ENCODE results near the gene FMN1.

The FMN1 gene

DNA sequence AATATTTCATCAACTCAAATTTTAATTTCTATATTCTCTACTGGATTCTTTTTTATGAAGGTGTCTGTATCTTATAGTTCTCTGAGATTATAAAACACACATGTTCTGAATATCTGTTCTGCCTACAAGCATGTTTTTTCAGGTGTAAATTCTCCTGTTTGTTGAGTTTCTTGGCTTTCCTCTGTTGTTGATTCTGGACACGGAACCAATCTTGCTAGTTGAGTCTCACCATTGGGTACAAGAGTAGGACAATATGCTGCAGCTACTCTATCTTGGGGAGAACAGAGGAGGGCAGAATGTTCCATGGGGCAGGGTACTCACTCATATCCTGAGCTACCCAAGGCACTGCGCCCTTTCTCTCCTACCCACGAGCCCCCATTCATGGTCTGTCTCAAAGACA lies 371.8 kb downstream of the FMN1 start:
- DNase-seq: no peak

DNA sequence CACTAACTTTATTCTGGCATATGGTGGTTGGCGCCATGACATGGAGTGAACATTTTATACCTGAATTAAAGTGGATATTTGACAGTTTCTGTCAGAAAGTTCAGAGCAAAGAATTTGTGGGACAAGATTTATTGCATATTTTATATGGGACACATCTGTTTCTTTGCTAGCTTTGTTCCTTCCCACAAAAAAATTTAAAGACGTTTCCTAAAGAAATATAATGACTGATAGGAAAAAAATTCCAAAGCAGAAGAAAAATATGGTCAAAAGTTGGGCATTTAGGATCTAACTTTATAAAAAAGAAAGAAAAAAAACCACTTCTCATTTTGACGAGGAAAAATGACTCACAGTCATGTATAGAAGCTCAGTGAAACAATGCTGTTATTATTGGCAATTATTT lies 375.1 kb downstream of the FMN1 start:
- DNase-seq: peak; percentile 88

DNA sequence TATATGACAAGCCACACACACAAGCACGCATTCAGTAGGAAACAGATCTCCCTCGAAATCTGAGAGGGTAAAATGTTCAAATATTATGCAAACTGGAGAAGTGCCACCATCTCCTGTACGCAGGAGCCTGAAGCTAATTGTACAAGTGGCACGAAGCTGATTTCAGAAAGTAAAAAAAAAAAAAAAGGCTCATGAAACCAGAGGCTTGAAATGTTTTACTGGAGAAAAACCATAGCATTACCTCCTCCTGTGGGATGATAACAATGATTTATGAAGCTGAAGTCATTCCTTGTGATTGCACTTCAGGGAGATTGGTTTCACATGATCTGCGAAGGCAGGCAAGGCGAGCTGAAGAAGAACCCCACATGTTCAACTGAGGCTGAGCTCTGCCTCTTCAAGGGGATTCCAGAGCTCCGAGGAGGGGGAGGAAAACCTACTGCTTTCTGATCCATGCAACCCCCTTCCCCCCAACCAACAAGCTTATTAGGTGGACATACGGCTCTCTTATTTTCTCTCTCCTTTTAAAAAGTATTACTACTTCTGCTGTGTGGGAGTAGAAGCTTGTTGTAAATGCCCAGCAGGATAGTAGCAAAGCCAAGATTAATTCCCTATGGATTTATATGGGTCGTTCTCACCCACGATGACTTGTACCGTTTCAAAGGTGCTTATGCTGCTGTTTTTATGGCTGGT lies 375.6 kb downstream of the FMN1 start:
- DNase-seq: peak; percentile 98

DNA sequence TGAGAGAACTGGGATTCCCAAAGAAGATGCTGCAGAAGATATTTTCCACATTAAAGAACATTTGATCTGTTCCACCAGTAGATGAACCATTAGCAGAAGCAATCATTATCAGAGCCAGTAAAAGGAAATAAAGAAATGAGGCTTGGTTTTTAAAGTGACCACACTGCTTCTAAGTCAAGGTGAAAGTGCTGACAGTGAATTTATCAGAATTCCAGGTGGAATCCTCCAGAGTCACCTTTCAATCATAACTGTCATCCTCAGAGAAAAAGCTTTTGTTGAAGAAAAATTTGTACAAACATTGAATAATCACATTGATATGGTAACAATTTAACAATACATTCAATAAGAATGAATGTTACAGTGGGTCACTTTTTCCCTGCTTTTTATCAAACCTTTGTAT lies 376.9 kb downstream of the FMN1 start:
- no peak for DNase-seq

DNA sequence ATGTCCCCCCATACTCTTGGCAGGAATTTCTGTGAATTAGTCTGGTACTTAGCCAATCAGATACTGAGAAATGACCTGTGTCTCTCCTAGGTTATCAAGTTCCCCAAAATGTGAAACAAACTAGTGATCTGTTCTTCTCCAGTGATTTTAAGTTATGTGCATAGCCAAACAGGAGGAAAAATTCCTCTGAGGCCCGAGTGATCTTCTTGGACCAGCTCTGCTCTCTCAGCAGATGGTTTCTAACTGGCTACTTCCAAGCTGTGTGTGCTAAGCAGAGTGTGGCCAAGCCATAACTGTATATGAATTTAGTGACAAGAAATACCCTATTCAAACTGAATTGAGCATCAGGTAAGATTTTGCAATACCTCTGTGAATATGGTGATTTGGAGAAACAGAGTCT lies 387.2 kb downstream of the FMN1 start:
- no peak for DNase-seq

DNA sequence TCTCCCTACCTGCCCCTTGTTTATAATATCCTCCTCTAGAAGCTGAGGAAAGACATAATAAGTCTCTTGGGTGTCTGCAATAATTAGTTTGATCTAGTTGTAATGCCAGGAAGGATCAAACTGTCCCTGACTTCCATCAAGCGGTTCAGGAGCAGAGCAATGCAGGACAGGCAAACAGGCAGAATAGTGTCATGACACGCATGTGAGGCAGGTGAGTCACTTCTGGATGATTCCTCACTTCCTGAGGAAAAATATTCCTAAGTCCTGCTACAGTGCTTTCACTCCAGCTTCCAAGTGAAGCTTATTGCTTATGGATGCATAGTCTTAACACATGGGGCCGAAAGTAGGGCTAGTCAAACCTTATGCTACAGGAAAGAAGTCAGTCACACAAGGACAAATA lies 390.9 kb downstream of the FMN1 start:
- no peak for DNase-seq

DNA sequence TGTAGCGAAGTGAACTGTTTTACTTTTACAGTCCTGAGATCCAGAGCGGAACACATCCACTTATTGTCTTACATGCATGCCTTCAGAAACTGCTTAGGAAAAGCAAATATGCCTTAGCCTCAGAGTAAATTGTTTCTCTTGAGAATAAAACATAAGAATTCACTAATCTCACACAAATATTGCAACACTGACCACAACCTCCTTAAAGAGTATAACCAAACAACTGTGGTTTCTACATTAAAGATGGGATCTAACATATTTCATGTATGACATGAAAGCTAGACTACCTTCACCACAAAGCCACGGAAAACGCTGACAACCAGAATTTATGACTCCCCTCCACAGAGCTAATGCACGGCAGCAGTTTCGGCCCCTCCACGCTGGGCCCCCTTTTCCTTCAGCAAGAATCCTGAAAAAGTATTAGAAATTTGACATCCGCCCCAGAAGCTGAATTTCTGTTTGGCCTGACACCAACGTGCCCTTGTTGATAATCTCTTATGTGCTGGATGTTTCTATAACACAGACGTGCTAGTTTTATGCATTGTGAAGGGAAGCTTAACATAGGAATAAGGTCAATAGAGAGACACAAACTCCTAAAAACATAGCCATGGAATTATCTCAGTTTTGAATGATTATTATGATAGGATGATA lies 392.1 kb downstream of the FMN1 start:
- peak; percentile 97 for DNase-seq

DNA sequence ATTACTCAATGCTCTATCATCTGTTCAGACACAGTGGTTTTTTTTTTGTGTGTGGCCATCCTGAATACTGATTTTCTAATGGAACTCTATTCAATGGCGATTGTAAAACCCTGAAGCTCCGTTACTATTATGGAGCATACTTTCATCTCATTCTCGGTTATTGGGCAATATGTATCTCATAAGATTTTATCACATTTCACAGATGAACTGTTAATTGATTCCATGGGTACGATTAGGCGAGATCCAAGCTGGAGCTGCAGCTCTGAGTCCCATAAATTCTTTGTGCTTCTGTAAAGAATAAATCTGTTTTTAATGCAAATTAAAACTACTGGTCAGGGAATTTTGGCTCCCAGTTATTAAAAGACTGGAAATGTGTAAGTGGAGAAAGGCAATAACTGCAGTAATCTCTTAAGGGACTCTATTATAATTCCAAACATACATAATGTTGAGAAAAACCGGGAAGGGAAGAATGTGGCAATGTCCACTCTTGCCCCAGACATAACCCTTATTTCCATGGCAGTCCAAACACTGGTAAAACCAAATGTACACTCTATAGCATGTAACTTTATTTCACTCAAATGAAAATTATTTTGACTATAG lies 394.5 kb downstream of the FMN1 start:
- DNase-seq: peak; percentile 17

DNA sequence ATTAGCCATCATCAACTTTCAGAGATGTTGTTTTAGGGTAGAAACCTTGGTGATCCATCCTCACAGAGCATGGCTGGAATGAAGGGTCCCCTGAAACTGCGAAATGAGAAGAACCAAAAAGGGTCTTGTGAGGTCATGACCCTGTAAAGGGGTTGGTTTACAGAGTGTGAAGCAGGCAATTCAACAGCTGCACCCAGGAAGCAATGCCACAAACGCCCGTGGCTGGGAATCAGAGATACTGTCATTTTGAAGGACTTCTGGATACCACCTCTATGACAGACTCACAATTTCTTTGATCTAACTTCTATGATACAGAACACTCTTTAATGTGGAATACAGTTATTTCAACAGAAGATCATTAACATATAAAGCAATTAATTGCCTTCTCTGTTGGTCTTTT lies 397.7 kb downstream of the FMN1 start:
- DNase-seq: no peak

DNA sequence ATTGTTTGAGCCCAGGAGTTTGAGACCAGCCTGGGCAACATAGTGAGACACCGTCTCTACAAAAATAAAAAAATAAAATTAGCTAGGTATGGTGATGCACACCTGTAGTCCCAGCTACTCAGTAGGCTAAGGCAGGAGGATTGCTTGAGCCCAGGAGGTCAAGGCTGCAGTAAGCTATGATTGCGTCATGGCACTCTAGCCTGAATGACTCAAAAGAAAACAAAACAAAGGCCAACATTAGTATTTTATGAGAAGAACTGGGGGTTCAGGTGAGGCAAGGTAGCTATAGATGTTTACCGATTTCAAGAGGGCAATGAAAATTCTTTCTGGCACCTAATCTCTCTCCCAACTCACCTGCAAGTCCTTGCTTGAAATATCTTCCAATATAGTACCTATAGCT lies 399.5 kb downstream of the FMN1 start:
- DNase-seq: no peak

DNA sequence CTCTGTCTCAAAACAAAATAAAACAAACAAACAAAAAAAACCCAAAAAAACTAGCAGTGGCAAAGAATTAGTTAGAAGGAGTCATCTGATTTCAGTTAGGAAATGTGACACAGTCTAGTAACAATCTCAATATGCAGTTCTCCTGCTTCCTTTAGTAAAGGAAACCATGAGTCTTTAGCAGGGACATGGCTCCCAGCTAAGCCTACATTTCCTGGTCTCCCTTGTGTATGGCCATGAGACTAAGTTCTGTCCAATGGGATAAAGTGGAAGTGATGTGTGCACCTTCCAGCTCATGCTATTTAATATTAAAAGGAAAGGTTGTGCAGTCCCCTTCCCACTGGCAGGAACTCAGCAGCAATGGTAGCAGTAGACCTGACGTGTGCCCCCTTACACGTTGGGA lies 402.1 kb downstream of the FMN1 start:
- DNase-seq: no peak

DNA sequence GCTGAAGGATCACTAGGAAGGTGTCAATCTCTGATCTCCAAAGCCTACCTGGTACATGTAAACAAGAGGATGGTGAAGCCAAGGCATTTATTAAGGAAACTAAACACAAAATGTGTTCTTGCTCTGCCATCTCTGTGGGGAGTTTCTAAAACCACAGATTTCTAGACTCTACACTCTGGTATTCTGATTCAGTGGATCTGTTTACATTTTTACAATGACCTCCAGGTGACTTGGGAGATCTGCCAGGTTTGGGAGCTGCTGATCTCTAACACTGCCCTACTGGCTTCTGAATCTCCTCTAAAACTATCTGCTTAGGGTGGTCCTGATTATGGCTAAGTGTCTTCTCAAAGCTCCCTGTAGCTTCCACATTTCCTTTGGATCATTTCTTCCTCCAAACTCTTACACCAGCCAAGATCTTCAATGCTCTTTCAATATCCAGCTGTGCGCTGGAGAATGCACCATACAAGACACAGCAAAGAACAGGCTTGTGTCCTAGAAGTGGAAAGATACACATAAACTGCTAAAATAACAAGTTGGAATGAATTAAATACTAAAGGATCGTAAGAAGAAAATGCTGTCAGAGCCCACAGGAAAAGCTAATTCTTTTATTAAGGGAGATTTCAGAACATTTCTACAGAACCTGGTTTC lies 404.0 kb downstream of the FMN1 start:
- DNase-seq: peak; percentile 67

DNA sequence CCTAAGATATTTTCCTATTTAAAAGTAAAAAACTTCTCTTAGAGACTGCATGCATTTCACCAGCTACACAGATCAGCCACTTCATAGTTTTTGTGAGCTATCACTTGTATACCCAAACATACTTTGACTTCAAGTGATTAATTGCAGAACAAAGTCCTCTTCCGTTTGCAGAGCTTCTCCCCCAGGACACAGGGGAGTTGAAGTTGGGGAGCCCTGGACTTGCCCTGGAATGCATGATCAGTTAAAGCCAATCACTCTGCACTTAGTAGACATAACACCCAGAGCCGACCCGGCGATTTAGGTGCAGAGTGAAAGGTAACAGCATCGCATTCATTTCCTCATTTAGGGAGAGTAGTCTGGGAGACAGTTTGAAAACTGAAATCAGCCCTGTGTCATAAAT lies 406.6 kb downstream of the FMN1 start:
- DNase-seq: no peak

DNA sequence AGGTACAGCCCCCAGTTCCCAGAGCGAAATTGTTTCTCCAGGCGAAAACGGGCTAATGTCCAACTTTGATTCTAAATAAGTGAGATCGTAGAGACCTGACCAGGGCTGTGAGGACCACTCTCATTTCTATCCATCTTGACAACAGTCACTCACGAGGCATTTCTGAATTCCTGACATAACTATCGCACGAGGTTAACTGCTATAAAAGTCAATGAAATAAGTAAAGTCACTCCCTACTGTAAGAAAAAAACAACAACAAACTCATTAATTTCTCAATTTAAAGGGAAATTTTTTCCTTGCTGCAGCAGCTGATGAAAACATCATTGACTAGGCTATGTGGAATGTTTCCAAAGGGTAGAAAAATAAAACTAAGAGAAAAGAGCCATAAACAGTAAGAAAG lies 407.6 kb downstream of the FMN1 start:
- no peak for DNase-seq

DNA sequence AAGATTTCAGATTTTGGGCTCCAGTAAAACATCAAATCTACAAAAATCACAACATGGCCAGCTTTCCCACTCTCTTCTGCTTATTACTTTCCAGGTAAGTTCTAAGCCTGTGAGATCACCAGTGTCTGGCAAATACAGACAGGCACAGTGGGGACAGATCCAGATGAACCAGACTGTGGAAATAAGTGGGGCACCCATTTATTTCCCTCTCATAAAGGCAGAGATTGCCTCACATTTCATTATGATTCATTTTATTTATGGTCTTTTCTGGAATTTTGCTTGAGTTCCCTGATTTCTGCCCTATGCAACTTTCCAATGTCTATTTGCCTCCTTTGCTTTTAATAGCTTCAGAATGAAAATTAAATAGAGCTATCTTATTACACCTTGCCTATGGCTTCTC lies 409.9 kb downstream of the FMN1 start:
- peak; percentile 50 for DNase-seq

DNA sequence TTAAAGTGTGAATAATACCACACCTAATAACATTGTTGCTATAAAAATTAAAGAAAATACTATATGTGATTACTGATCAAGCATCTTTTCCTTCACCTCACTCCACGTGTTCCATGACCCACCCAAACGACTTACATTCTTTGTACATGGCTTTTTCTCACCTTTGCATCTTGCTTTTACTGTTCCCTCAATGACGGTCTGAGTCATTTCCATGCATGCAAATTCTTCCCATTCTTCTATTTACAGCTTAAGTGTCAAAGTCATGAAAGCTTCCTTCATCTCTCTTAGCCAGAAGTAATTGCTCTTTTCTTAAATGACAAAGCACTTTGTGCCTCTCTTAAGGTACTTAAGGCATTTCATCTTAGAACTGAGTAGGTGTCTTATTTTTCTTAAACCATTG lies 412.7 kb downstream of the FMN1 start:
- DNase-seq: no peak

DNA sequence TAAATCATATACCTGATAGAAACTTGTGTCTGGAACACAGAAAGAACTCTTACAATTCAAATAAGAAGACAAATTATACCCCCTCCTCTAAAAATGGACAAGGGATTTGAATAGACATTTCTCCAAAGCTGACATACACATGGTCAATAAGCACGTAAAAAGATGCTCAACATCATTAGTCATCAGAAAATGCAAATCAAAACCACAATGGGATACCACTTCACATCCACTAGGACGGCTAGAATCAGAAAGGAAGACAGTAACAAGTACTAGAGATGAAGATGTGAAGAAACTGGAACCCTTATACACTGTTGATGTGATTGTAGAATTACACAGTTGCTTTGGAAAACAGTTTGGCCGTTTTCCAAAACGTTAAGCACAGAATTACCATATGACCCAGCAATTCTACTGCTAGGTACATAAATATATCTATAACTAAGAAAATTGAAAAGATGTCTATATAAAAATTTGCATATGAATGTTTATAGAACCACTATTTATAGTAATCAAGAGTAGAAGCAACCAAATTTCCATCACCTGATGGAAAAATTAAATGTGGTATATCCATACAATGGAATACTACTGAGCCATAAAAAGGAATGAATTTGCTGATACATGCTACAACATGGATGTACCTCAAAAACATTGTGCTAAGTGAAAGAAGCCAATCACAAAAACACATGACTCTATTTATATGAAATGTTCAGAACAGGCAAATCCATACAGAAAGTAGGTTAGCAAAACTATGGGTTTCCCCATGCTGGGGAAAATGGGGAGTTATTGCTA lies 415.9 kb downstream of the FMN1 start:
- no peak for DNase-seq

DNA sequence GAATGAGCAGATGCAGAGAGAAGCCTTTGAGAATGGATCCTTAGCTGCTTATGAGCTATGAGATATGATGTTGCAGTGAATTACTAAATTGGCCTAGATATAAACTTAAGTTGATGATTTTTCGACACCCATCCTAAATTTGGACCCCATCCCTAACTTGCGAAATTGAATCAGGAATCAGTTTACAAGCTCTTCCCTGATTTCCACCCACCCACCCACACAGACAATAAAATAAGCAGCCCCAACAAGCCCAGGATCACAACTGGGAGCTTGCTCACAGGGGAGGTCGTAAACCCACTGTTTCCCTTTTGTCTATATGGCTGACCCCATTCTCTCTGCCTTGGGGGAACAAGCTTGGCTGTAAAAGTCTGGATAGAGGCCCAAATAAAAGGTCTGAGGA lies 419.4 kb downstream of the FMN1 start:
- no peak for DNase-seq

DNA sequence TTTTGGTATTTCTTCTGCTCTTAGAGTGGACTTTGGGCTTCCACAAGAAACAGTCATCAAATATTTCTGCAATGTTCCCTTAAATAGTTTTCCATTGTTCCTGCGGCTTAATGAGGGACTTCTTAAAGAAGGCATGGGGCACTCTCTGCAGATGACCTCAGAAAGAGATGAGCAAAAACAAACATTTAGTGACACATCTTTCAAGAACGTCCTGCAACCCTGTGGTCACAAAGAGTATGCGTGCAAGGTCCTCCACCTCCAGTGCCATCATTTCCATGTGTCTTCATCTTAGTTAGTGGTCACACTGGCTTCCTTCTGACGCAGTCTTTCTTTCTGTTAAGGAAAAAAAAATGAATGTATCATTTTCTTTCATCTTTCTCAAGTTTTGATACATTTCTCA lies 420.5 kb downstream of the FMN1 start:
- DNase-seq: peak; percentile 95

DNA sequence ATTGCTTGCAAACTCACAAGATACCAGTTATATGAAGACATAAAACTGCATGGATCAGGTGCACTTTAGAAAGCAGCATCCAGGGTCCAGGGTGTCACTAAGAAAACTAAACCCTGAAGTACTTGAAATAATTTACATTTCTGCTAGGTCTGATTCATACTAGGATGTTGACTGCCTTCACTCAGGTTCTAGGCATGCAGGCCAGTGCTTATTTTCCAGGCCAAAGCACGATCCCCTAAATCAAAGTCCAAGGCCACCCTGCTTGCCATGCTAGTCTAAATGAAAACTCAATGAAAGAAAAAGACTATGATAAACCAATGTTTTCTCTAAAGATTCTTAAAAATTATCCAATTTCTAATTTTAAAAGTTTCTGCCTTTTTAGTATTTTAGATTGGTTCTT lies 427.3 kb downstream of the FMN1 start:
- DNase-seq: no peak

DNA sequence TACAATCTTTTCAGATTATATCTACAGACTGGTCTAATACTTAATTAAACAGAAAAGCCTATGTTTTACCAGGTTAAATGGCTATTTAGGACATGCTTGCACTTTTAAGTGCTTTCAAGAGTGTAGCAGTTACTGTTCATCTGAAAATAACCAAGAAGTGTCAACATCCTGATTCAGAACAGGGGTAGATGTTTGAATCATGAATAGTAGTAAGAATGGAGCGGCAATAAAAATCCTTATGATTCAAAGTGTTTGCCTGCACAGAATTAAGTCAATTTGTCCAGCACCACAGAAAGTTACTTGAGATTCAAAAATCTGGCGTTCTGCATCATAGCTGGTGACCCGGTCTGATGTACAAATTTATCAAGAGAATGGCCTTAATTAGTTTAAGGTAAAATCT lies 428.4 kb downstream of the FMN1 start:
- DNase-seq: no peak

DNA sequence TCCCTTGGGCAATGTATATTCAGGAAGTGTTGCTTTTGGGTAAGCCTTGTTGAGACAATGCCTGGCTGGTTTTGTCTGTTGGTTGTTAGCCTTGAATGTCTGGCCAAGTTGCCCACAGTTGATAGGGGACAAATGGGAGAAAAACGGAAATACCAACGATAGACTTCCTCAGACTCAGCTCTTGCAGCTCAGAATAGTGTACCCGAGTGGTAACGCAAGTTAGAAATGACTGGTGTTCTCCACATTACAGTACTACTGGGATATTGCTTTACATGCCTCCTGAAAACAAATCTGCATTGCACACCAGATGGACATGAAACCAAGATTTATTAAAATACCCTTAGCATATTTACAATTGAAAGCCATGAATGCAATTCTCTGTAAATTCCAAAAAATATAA lies 429.3 kb downstream of the FMN1 start:
- DNase-seq: no peak

DNA sequence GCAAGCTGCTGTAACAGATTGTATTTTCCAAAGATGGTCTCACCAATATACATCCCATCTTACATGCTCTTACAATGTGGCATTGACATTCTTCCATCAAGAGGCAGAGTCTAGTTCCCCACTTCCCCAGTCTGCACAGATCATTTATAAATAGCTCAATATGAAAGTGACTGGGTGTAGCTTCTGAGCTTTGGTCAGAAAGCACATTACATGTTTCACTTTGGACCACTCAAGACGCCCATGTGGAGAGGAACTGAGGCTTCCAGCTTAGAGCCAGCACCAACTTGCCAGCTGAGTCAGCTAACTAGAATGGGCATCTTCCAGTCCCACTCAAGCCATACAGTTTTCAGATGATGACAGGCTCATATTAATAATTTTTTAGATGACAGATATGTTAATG lies 431.2 kb downstream of the FMN1 start:
- no peak for DNase-seq
